Uterus (tissue), 4 donors: ENCODE results near the gene MUC5B. TPM values are rescaled to one million over a fixed set of nuclear protein-coding genes. Genes with fewer than 3 reads are reported as not detected.
"Not testable (repeated sequence)": the region's sequence is repeated elsewhere in the genome, so short reads cannot be mapped to it uniquely, and the experiment has no call there.

Source experiments
- DNase-seq, 2 donors: peaks; one replicate each; pipeline ENCODE4 v3.0.0-alpha.2; 2019 to 2020
- H3K27ac ChIP-seq, 2 donors: fragments of 200-600 bp; sonication (generic); 1 replicate in 1 of 2; 2 replicates in 1 of 2; pipeline ENCODE4 v1.5.1; 2016 to 2018
- H3K27me3 ChIP-seq, 2 donors: fragments of 200-600 bp; sonication (generic); one replicate each; pipeline ENCODE4 v1.5.1; 2018 to 2019; ENCODE audit warnings: control low read depth in 1 of 2
- H3K36me3 ChIP-seq, 2 donors: fragments of 200-600 bp; sonication (generic); one replicate each; pipeline ENCODE4 v1.5.1; 2019; ENCODE audit warnings: control low read depth in 1 of 2
- H3K4me1 ChIP-seq, 2 donors: fragments of 200-600 bp; sonication (generic); one replicate each; pipeline ENCODE4 v1.5.1; 2018 to 2019; ENCODE audit warnings: control low read depth in 1 of 2
- H3K4me3 ChIP-seq, 2 donors: fragments of 200-600 bp; sonication (generic); 1 replicate in 1 of 2; 2 replicates in 1 of 2; pipeline ENCODE4 v1.5.1; 2018 to 2019; ENCODE audit warnings: mild to moderate bottlenecking in 1 of 2
- H3K9me3 ChIP-seq, 2 donors: fragments of 200-600 bp; sonication (generic); one replicate each; pipeline ENCODE4 v1.5.1; 2019; ENCODE audit warnings: control low read depth in 1 of 2
- POLR2A ChIP-seq, 2 donors: fragments of 450-650 bp; IDR thresholded peaks; one replicate each; pipeline ENCODE4 v1.6.1; 2016; ENCODE audit warnings: antibody characterized with exemption in 2 of 2, mild to moderate bottlenecking in 1 of 2, moderate library complexity in 1 of 2
- intact Hi-C: fragments of 100-400 bp; cut with DNase I; formaldehyde crosslinking; loops from one replicate; pipeline ENCODE4 v1.15.1; 2023; ENCODE audit warnings: low total_unique reads
- total RNA-seq, 4 donors: library from RNA; depleted of rRNA in 3 of 4; stranded (reverse); fragments of >200 nt in 3 of 4; gene quantifications; one replicate each; pipeline versions ENCODE4 v1.1.0 to v1.2.4, GENCODE V29; 2014 to 2023
- TF ChIP-seq, protein P1 (sequence below), 4 experiments: fragments of 200-600 bp in 2 of 4; fragments of 450-650 bp in 2 of 4; sonication (generic) in 2 of 4; IDR thresholded peaks; one replicate each; pipeline ENCODE4 v1.5.1; 2016 to 2019; ENCODE audit warnings: antibody characterized with exemption in 4 of 4, mild to moderate bottlenecking in 2 of 4, moderate library complexity in 1 of 4
- donor health status: DM: yes; HTN: yes; CAD: no.

The MUC5B gene
- total RNA-seq, 4 donors from 2014 or later: under 0.01 to 3.8 (median 0.71) TPM

DNA sequence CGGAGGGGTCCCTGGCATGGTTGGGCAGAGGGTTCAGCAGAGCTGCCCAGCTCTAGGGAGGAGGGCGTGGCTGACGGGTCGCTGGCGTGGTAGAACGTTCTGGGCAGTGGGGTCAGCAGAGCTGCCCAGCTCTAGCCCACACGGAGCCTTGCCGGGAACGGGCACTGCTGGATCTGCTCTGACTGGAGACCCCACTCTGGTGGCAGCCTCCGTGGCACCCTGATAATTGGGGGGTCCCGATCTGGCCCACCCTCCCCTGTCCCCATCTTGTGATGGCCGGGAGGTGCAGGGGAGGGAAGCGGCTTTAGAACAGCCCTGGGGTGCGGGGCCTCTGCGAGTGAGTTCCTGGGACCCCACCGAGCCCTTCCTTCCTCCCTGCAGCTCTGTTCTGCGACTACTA lies 43.2 kb upstream of the MUC5B start:
- Histone ChIP-seq H3K4me1 (no peaks in the 10 kb centered on the region), H3K27ac (no peak overlapping the region), H3K4me3 (no peak overlapping the region), H3K9me3 (no peaks in the 10 kb centered on the region), H3K27me3 (no peaks in the 10 kb centered on the region), H3K36me3 (no peaks in the 10 kb centered on the region)
- intact Hi-C loops: no loop called here
- TF ChIP-seq, protein P1, sequence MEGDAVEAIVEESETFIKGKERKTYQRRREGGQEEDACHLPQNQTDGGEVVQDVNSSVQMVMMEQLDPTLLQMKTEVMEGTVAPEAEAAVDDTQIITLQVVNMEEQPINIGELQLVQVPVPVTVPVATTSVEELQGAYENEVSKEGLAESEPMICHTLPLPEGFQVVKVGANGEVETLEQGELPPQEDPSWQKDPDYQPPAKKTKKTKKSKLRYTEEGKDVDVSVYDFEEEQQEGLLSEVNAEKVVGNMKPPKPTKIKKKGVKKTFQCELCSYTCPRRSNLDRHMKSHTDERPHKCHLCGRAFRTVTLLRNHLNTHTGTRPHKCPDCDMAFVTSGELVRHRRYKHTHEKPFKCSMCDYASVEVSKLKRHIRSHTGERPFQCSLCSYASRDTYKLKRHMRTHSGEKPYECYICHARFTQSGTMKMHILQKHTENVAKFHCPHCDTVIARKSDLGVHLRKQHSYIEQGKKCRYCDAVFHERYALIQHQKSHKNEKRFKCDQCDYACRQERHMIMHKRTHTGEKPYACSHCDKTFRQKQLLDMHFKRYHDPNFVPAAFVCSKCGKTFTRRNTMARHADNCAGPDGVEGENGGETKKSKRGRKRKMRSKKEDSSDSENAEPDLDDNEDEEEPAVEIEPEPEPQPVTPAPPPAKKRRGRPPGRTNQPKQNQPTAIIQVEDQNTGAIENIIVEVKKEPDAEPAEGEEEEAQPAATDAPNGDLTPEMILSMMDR (IDR thresholded peaks at IDR 0.05): no peak
- TF ChIP-seq POLR2A (IDR thresholded peaks at IDR 0.05): no peak
- DNase-seq: no peak

DNA sequence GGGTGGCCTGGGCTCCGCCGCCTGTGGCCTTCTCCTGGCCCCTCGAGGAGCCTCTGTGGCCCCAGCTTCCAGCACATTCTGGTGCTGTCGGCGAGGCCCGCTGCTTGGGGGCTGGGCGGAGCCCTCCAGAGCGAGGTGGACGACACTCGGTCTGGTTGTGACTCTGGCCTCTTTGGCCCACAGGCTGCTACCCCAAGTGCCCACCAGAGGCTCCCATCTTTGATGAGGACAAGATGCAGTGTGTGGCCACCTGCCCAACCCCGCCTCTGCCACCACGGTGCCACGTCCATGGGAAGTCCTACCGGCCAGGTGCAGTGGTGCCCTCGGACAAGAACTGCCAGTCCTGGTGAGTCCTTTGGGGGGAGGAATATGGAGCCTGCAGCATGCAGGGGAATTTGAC lies 42.7 kb upstream of the MUC5B start:
- TF ChIP-seq POLR2A (IDR thresholded peaks at IDR 0.05): no peak
- TF ChIP-seq, protein P1 (IDR thresholded peaks at IDR 0.05): no peak
- Histone ChIP-seq H3K27ac (no peak overlapping the region), H3K9me3 (no peaks in the 10 kb centered on the region), H3K4me3 (no peak overlapping the region), H3K4me1 (no peaks in the 10 kb centered on the region), H3K36me3 (no peaks in the 10 kb centered on the region), H3K27me3 (no peaks in the 10 kb centered on the region)
- intact Hi-C loops: no loop called here
- DNase-seq: no peak

DNA sequence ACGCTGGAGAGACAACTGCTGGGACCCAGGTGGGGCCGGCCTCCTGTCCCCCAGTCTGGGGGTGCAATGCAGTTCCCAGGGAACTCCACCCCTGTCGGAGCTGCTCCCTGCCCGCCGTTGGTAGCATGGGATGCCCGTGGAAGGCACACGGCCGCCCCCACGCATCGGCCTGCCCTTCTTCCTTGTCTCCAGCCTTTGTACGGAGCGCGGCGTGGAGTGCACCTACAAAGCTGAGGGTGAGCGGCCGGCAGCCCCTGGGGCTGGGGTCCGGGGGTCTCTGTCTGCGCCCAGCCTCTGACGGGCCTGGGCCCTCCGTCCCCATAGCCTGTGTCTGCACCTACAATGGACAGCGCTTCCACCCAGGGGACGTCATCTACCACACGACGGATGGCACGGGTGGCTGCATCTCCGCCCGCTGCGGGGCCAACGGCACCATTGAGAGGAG lies 41.9 kb upstream of the MUC5B start:
- no peaks in the 10 kb centered on the region for H3K36me3 ChIP-seq
- no peaks in the 10 kb centered on the region for H3K27me3 ChIP-seq
- TF ChIP-seq, protein P1 (IDR thresholded peaks at IDR 0.05): no peak
- TF ChIP-seq POLR2A (IDR thresholded peaks at IDR 0.05): no peak
- intact Hi-C loops: no loop called here
- H3K4me3 ChIP-seq: no peak overlapping the region
- no peaks in the 10 kb centered on the region for H3K4me1 ChIP-seq
- no peaks in the 10 kb centered on the region for H3K9me3 ChIP-seq
- H3K27ac ChIP-seq: no peak overlapping the region
- no peak for DNase-seq

DNA sequence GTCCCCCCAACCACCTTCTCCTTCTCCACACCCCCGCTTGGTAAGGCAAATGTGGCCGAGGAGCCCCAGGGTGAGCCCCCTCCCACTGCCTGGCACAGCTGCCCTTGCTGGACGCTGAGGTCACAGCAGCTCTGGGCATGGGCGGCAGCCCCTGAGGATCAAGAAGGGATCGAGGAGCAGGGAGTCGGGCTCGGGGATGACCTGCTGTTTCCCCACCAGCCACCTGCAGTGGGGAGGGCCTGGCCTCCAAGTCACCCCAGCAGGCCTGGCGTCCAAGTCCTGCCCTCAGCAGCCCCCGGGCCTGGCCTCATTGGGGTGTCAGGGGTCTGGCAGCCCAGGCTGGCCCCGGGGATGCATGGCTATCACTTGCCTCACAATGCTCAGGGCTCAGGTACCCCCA lies 41.4 kb upstream of the MUC5B start:
- no peak overlapping the region for H3K27ac ChIP-seq
- H3K4me3 ChIP-seq: no peak overlapping the region
- intact Hi-C loops: no loop called here
- H3K36me3 ChIP-seq: no peaks in the 10 kb centered on the region
- TF ChIP-seq, protein P1 (IDR thresholded peaks at IDR 0.05): no peak
- TF ChIP-seq POLR2A (IDR thresholded peaks at IDR 0.05): no peak
- H3K9me3 ChIP-seq: no peaks in the 10 kb centered on the region
- no peaks in the 10 kb centered on the region for H3K27me3 ChIP-seq
- H3K4me1 ChIP-seq: no peaks in the 10 kb centered on the region
- no peak for DNase-seq

DNA sequence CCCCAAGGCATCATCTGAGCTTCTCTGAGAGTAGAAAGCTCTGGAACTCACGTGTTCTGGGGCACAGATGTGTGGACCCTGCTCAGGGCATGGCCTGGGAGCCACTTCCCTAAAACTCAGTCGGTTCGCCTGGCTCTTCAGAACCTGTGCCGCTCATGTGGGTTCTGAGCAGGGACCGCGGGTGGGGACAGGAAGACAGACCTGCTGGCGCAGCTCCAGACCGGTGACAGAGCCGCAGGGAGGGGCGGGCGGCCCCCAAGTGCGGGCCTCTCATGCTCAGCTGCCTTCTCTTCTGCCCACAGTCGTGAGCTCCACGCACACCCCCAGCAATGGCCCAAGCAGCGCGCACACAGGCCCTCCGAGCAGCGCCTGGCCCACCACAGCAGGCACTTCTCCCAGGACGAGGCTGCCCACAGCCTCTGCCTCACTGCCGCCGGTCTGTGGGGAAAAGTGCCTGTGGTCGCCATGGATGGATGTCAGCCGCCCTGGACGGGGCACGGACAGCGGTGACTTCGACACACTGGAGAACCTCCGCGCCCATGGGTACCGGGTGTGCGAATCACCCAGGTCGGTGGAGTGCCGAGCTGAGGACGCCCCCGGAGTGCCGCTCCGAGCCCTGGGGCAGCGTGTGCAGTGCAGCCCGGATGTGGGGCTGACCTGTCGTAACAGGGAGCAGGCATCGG lies 40.9 kb upstream of the MUC5B start:
- Histone ChIP-seq H3K36me3 (no peaks in the 10 kb centered on the region), H3K27me3 (no peaks in the 10 kb centered on the region), H3K27ac (no peak overlapping the region), H3K9me3 (no peaks in the 10 kb centered on the region), H3K4me3 (no peak overlapping the region), H3K4me1 (no peaks in the 10 kb centered on the region)
- intact Hi-C loops: no loop called here
- TF ChIP-seq, protein P1 (IDR thresholded peaks at IDR 0.05): no peak
- no peak for TF ChIP-seq POLR2A (IDR thresholded peaks at IDR 0.05)
- DNase-seq: no peak

DNA sequence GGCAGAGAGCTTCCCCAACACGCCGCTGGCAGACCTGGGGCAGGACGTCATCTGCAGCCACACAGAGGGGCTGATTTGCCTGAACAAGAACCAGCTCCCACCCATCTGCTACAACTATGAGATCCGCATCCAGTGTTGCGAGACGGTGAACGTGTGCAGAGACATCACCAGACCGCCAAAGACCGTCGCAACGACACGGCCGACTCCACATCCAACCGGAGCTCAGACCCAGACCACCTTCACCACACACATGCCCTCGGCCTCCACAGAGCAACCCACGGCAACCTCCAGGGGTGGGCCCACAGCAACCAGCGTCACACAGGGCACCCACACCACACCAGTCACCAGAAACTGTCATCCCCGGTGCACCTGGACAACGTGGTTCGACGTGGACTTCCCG lies 38.7 kb upstream of the MUC5B start:
- intact Hi-C loops, H3K9me3 ChIP-seq, H3K27ac ChIP-seq, H3K4me3 ChIP-seq, H3K27me3 ChIP-seq, H3K4me1 ChIP-seq, DNase-seq, H3K36me3 ChIP-seq: not testable (repeated sequence)

DNA sequence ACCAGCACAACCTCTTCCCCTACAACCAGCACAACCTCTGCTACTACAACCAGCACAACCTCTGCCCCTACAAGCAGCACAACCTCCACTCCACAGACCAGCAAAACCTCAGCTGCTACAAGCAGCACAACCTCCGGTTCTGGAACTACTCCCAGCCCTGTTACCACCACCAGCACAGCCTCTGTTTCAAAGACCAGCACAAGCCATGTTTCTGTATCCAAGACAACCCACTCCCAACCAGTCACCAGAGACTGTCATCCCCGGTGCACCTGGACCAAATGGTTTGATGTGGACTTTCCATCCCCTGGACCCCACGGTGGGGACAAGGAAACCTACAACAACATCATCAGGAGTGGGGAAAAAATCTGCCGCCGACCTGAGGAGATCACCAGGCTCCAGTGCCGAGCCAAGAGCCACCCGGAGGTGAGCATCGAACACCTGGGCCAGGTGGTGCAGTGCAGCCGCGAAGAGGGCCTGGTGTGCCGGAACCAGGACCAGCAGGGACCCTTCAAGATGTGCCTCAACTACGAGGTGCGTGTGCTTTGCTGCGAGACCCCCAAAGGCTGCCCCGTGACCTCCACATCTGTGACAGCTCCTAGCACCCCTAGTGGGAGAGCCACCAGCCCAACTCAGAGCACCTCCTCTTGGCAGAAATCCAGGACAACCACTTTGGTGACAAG lies 34.3 kb upstream of the MUC5B start:
- H3K36me3 ChIP-seq, DNase-seq, intact Hi-C loops, H3K27me3 ChIP-seq, H3K27ac ChIP-seq, H3K4me1 ChIP-seq, H3K4me3 ChIP-seq, H3K9me3 ChIP-seq: not testable (repeated sequence)

DNA sequence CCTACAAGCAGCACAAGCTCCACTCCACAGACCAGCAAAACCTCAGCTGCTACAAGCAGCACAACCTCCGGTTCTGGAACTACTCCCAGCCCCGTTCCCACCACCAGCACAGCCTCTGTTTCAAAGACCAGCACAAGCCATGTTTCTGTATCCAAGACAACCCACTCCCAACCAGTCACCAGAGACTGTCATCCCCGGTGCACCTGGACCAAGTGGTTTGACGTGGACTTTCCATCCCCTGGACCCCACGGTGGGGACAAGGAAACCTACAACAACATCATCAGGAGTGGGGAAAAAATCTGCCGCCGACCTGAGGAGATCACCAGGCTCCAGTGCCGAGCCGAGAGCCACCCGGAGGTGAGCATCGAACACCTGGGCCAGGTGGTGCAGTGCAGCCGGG lies 33.0 kb upstream of the MUC5B start:
- intact Hi-C loops, H3K4me1 ChIP-seq, H3K27ac ChIP-seq, H3K36me3 ChIP-seq, H3K4me3 ChIP-seq, H3K9me3 ChIP-seq, H3K27me3 ChIP-seq, DNase-seq: not testable (repeated sequence)
